Measurements from ENCODE around the gene DDX49.
"Not testable (repeated sequence)": the region's sequence is repeated elsewhere in the genome, so short reads cannot be mapped to it uniquely, and the experiment has no call there.

The DDX49 gene

GRCh38 chr19:18942692-18943091 lies 23.2 kb downstream of the DDX49 start:
- no peak for DNase-seq (ENCODE audit: low read depth)

- no peak for DNase-seq (ENCODE audit: low read depth)
Measured at GRCh38 chr19:18943465-18943864, 23.9 kb downstream of the DDX49 start.

GRCh38 chr19:18945297-18945696 lies 25.8 kb downstream of the DDX49 start:
- DNase-seq (ENCODE audit: low read depth), result no peak

GRCh38 chr19:18946335-18946734 lies 26.8 kb downstream of the DDX49 start:
- no peak for DNase-seq (ENCODE audit: low read depth)

GRCh38 chr19:18946918-18947317 lies 27.4 kb downstream of the DDX49 start:
- no peak for DNase-seq (ENCODE audit: low read depth)

GRCh38 chr19:18948075-18948975 lies 28.8 kb downstream of the DDX49 start:
- no peak for DNase-seq (ENCODE audit: low read depth)

GRCh38 chr19:18948976-18949356 lies 29.5 kb downstream of the DDX49 start:
- DNase-seq (ENCODE audit: low read depth), result no peak

GRCh38 chr19:18949858-18950257 lies 30.3 kb downstream of the DDX49 start:
- DNase-seq (ENCODE audit: low read depth), result no peak

- no peak for DNase-seq (ENCODE audit: low read depth)
Measured at GRCh38 chr19:18951721-18952281, 32.3 kb downstream of the DDX49 start.

GRCh38 chr19:18952364-18953003 lies 33.0 kb downstream of the DDX49 start:
- DNase-seq (ENCODE audit: low read depth), result not testable (repeated sequence)

- no peak for DNase-seq (ENCODE audit: low read depth)
Measured at GRCh38 chr19:18954094-18954493, 34.6 kb downstream of the DDX49 start.

- DNase-seq (ENCODE audit: low read depth), result no peak
Measured at GRCh38 chr19:18955042-18955441, 35.5 kb downstream of the DDX49 start.

GRCh38 chr19:18960370-18960769 lies 40.9 kb downstream of the DDX49 start:
- no peak for DNase-seq (ENCODE audit: low read depth)

- no peak for DNase-seq (ENCODE audit: low read depth)
Measured at GRCh38 chr19:18961767-18962620, 42.5 kb downstream of the DDX49 start.

GRCh38 chr19:18964121-18964520 lies 44.6 kb downstream of the DDX49 start:
- DNase-seq (ENCODE audit: low read depth), result no peak

- DNase-seq (ENCODE audit: low read depth), result no peak
Measured at GRCh38 chr19:18966307-18966706, 46.8 kb downstream of the DDX49 start.

GRCh38 chr19:18967358-18968146 lies 48.0 kb downstream of the DDX49 start:
- DNase-seq (ENCODE audit: low read depth), result no peak

- DNase-seq (ENCODE audit: low read depth), result no peak
Measured at GRCh38 chr19:18969931-18970659, 50.6 kb downstream of the DDX49 start.

- DNase-seq (ENCODE audit: low read depth), result no peak
Measured at GRCh38 chr19:18972301-18972811, 52.8 kb downstream of the DDX49 start.

GRCh38 chr19:18972851-18973250 lies 53.3 kb downstream of the DDX49 start:
- no peak for DNase-seq (ENCODE audit: low read depth)

Data from GM04503 (cell line).